GM12865 (cell line): ENCODE data around the gene CTCF.
A peak's percentile ranks its signal among the peaks of the same experiment; 100 is the strongest.

Source experiments
- DNase-seq: peaks from one replicate; pipeline ENCODE4 v3.0.0; 2010; ENCODE audit warnings: low read depth
- H3K4me3 ChIP-seq: 2 replicates; pipeline ENCODE4 v1.5.1; 2011; ENCODE audit warnings: mild to moderate bottlenecking, low read depth, low read length, control low read depth
- CTCF ChIP-seq: IDR thresholded peaks from 2 replicates; pipeline ENCODE4 v1.5.1; 2011; ENCODE audit warnings: low read length, control low read depth, low read depth, inconsistent platforms; ENCODE audit not compliant: insufficient read depth; ENCODE audit errors: missing control alignments

CTCF gene

GRCh38 chr16:67594956-67595355 lies 32.6 kb downstream of the CTCF start:
- H3K4me3 ChIP-seq = no peak overlapping the region
- DNase-seq = no peak
- TF ChIP-seq CTCF = no peak

GRCh38 chr16:67598527-67598926 lies 36.2 kb downstream of the CTCF start:
- DNase-seq = no peak
- no peak for TF ChIP-seq CTCF
- H3K4me3 ChIP-seq = no peak overlapping the region

- DNase-seq = no peak
- TF ChIP-seq CTCF = no peak
- H3K4me3 ChIP-seq = no peak overlapping the region
These were observed 43.3 kb downstream of the CTCF start for GRCh38 chr16:67605641-67606040.

GRCh38 chr16:67606632-67607031 lies 44.3 kb downstream of the CTCF start:
- H3K4me3 ChIP-seq = no peak overlapping the region
- no peak for TF ChIP-seq CTCF
- no peak for DNase-seq

GRCh38 chr16:67608364-67608763 lies 46.0 kb downstream of the CTCF start:
- TF ChIP-seq CTCF = no peak
- no peak overlapping the region for H3K4me3 ChIP-seq
- peak; percentile 24 for DNase-seq

- TF ChIP-seq CTCF = no peak
- no peak for DNase-seq
- no peak overlapping the region for H3K4me3 ChIP-seq
These were observed 51.5 kb downstream of the CTCF start for GRCh38 chr16:67613808-67614207.

- TF ChIP-seq CTCF = no peak
- no peak for DNase-seq
- no peak overlapping the region for H3K4me3 ChIP-seq
These were observed 65.9 kb downstream of the CTCF start for GRCh38 chr16:67628216-67628615.
